ENCODE results near the gene TBX2. TPM values are rescaled to one million over a fixed set of nuclear protein-coding genes. Genes with fewer than 3 reads are reported as not detected.

TBX2 gene
- total and polyA plus RNA-seq, 12 donors, result 2.4 to 22.1 (median 7.4) TPM

DNA sequence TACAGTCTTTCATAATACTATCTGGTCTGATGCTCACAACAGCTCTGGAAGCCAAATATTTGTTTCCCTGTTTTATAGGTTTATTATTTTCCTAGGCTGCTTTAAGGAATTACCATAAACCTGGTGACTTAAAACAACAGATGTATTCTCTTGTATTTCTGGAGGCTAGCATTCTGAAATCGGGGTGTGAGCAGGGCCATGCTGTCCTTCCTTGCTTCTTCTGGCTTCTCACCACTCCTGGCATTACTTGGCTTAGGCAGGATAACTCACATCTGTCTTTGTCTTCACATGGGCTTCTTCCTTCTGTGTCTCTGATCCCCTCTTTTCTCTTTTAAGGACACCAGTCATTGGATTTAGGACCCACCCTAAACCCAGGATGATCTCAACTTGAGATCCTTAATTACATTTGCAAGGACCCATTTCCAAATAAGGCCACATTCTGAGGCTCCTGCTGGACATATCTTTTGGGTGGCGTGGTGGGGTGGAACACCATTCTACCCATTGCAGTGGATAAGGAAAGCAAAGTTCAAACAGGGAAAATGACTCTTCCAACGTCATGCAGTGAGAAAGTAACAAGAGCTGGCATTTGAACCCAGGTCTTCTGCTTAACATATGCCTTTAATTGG is 39.2 kb upstream of the TBX2 start:
- 92 to 97% (median 95%) methylated on average over 3 of the region's 3 CpGs for WGBS, 4 donors
- Histone ChIP-seq H3K4me3 (no peak overlapping the region), H3K36me3 (replicated peaks in 1 of 2) (no peaks in the 10 kb centered on the region), H3K9me3 (replicated peaks in 1 of 3) (no peaks in the 10 kb centered on the region), H3K27ac (no peak overlapping the region), H3K27me3 (no peaks in the 10 kb centered on the region), H3K4me1 (replicated peaks in 1 of 2) (no peaks in the 10 kb centered on the region)
- DNase-seq, result no peak
- intact Hi-C loops (cut with DNase I), result no loop called here
- TF ChIP-seq, protein P1, sequence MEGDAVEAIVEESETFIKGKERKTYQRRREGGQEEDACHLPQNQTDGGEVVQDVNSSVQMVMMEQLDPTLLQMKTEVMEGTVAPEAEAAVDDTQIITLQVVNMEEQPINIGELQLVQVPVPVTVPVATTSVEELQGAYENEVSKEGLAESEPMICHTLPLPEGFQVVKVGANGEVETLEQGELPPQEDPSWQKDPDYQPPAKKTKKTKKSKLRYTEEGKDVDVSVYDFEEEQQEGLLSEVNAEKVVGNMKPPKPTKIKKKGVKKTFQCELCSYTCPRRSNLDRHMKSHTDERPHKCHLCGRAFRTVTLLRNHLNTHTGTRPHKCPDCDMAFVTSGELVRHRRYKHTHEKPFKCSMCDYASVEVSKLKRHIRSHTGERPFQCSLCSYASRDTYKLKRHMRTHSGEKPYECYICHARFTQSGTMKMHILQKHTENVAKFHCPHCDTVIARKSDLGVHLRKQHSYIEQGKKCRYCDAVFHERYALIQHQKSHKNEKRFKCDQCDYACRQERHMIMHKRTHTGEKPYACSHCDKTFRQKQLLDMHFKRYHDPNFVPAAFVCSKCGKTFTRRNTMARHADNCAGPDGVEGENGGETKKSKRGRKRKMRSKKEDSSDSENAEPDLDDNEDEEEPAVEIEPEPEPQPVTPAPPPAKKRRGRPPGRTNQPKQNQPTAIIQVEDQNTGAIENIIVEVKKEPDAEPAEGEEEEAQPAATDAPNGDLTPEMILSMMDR (IDR thresholded peaks at IDR 0.05), result no peak
- no peak for TF ChIP-seq POLR2A (IDR thresholded peaks at IDR 0.05)

DNA sequence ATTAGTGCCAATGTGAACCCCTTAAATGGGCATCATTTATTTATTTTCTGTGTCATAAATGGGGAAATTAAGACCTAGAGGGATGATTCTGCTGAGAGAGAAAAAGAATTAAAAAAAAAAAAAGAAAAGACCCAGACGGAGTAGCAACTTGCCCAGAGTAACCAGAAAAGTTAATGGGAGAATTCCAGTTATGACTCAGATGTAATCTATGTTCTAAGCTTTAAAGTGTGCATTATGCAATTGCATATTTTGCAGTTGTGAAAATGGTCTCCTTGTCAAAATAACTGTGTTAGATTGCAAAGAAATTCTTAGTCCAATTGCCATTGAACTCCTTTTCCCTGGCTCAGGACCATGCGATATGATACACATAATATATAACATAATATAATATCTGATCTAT is 38.6 kb upstream of the TBX2 start:
- Histone ChIP-seq H3K4me1 (replicated peaks in 1 of 2) (no peaks in the 10 kb centered on the region), H3K9me3 (replicated peaks in 1 of 3) (no peaks in the 10 kb centered on the region), H3K27me3 (no peaks in the 10 kb centered on the region), H3K27ac (no peak overlapping the region), H3K4me3 (no peak overlapping the region), H3K36me3 (replicated peaks in 1 of 2) (no peaks in the 10 kb centered on the region)
- no peak for TF ChIP-seq POLR2A (IDR thresholded peaks at IDR 0.05)
- TF ChIP-seq, protein P1 (IDR thresholded peaks at IDR 0.05), result no peak
- 81 to 94% (median 84%) methylated on average over 2 of the region's 2 CpGs for WGBS, 4 donors
- intact Hi-C loops (cut with DNase I), result no loop called here
- DNase-seq, result no peak

DNA sequence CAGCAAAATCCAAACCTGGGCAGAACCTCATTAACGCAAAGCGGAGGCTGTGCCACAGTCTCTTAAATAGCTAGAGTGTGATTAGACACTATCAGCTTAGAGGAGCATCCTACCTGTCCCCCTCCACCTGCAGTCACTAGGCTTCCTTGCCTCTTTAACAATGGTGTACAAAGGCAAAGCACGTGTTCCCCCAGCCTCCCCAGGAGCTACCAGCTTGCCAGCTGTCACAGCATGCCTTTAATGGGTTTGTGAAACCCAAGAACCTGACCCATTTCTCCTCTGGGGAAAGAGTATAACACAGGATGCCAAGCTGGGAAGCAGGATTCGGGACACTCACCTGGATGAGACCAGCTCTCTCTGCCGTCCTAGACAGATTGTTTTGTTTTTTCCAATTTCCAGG is 37.2 kb upstream of the TBX2 start:
- Histone ChIP-seq H3K9me3 (replicated peaks in 1 of 3) (no peaks in the 10 kb centered on the region), H3K27ac (no peak overlapping the region), H3K4me3 (no peak overlapping the region), H3K4me1 (replicated peaks in 1 of 2) (no peaks in the 10 kb centered on the region), H3K36me3 (replicated peaks in 1 of 2) (no peaks in the 10 kb centered on the region), H3K27me3 (no peaks in the 10 kb centered on the region)
- no peak for DNase-seq
- 81 to 93% (median 87%) methylated on average over 5 of the region's 5 CpGs for WGBS, 4 donors
- no peak for TF ChIP-seq POLR2A (IDR thresholded peaks at IDR 0.05)
- TF ChIP-seq, protein P1 (IDR thresholded peaks at IDR 0.05), result no peak
- intact Hi-C loops (cut with DNase I), result no loop called here

DNA sequence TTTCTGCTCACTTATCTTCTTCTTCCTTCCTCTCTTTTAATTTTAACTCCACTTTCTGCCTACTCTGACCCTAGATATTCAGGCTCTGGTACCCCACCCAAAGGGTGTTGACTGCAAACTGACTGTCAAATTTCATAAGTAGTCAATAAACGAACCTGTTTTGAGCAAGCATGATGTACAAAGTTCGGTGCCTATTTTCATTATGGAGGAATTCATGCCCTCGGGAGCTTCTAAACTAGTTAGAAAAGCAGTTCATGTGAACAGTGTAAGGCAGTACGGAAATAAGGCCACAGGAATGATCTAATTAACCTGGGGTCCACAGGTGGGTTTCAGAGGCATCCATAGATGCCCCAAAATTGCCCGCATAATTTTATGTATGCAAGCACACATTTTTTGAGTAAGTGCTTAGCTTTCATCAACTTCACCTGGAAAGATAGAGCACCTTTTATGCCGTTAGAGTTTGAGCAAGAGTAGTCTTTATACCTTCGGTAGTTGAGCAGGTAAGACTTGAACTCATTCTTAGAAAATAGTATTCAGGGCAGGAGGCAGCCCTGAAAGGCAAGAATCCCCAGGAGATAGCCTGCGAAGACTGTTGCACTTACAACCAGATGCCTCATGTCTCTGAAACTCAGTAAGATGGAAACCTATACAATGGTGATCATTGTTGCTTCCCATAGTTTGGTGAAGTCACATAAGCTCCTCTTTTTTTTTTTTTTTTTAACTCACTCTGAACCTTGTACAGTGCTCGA is 36.6 kb upstream of the TBX2 start:
- Histone ChIP-seq H3K4me3 (no peak overlapping the region), H3K9me3 (replicated peaks in 1 of 3) (no peaks in the 10 kb centered on the region), H3K4me1 (replicated peaks in 1 of 2) (no peaks in the 10 kb centered on the region), H3K27ac (no peak overlapping the region), H3K27me3 (no peaks in the 10 kb centered on the region), H3K36me3 (replicated peaks in 1 of 2) (no peaks in the 10 kb centered on the region)
- WGBS, 4 donors, result 92 to 96% (median 93%) methylated on average over 9 of the region's 9 CpGs
- DNase-seq, result no peak
- TF ChIP-seq, protein P1 (IDR thresholded peaks at IDR 0.05), result no peak
- TF ChIP-seq POLR2A (IDR thresholded peaks at IDR 0.05), result no peak
- intact Hi-C loops (cut with DNase I), result no loop called here

All from adrenal gland (tissue), 12 donors.